IMR-90 (cell line): ENCODE results near the gene UBA3. TPM values are rescaled to one million over a fixed set of nuclear protein-coding genes. Genes with fewer than 3 reads are reported as not detected.

Experiments
- ATAC-seq: fragments of 200-7000 bp; cut with Tn5 transposase; 2 replicates; pipeline ENCODE4 v1.9.1; 2020; ENCODE audit warnings: low read depth, mild to moderate bottlenecking, moderate library complexity
- BruUV-seq: library from RNA; stranded (reverse); fragments of 400-500 nt; replicated peaks from 2 replicates; lab custom pipeline; 2021; lab: Mats Ljungman, UMichigan
- CTCF ChIA-PET: fragments of 300-600 bp; formaldehyde crosslinking; extraction: SDS; loops from one replicate; lab custom pipeline; 2021; ENCODE audit warnings: antibody characterized with exemption; lab: Yijun Ruan, JAX
- POLR2A ChIA-PET: fragments of 300-600 bp; sonication (Branson Sonifier 250); formaldehyde crosslinking; loops from one replicate; lab custom pipeline; 2022; ENCODE audit warnings: antibody characterized with exemption; ENCODE audit not compliant: unreplicated experiment; lab: Charles Lee
- DNase-seq: peaks from one replicate; pipeline ENCODE4 v3.0.0; 2013
- H2AFZ ChIP-seq: replicated peaks from 2 replicates; pipeline ENCODE3; 2013; ENCODE audit warnings: low read length, mild to moderate bottlenecking; ENCODE audit not compliant: poor library complexity
- H2AK5ac ChIP-seq: 2 replicates; pipeline ENCODE4 v1.6.1; 2013; ENCODE audit warnings: low read depth, low read length, inconsistent platforms
- H2AK9ac ChIP-seq: replicated peaks from 2 replicates; pipeline ENCODE3; 2013; ENCODE audit warnings: mild to moderate bottlenecking, low read depth, low read length, moderate library complexity; ENCODE audit not compliant: poor library complexity
- H2BK120ac ChIP-seq: 2 replicates; pipeline ENCODE4 v1.6.1; 2013; ENCODE audit warnings: low read depth, low read length, inconsistent platforms
- H2BK15ac ChIP-seq: 3 replicates; pipeline ENCODE4 v1.6.1; 2013; ENCODE audit warnings: low read depth, low read length, inconsistent platforms
- H2BK20ac ChIP-seq: 2 replicates; pipeline ENCODE4 v1.6.1; 2013; ENCODE audit warnings: low read depth, mild to moderate bottlenecking, inconsistent platforms, low read length, moderate library complexity
- H2BK5ac ChIP-seq: 2 replicates; pipeline ENCODE4 v1.6.1; 2013; ENCODE audit warnings: mild to moderate bottlenecking, low read depth, low read length, inconsistent platforms; ENCODE audit not compliant: poor library complexity, severe bottlenecking
- H3K14ac ChIP-seq: replicated peaks from 2 replicates; pipeline ENCODE4 v1.6.1; 2013; ENCODE audit warnings: low read depth, low read length, inconsistent platforms
- H3K18ac ChIP-seq: 2 replicates; pipeline ENCODE4 v1.6.1; 2013; ENCODE audit warnings: low read depth, low read length, control low read depth
- H3K23ac ChIP-seq: 2 replicates; pipeline ENCODE4 v1.6.1; 2013; ENCODE audit warnings: low read depth, low read length, inconsistent platforms
- H3K27ac ChIP-seq: 2 replicates; pipeline ENCODE4 v1.5.1; 2013; ENCODE audit warnings: mild to moderate bottlenecking, control low read depth, low read length; ENCODE audit not compliant: insufficient read depth
- H3K27me3 ChIP-seq: 2 replicates; pipeline ENCODE4 v1.6.1; 2013; ENCODE audit warnings: low read length; ENCODE audit not compliant: control insufficient read depth, insufficient read depth
- H3K36me3 ChIP-seq: 2 replicates; pipeline ENCODE4 v1.6.1; 2013; ENCODE audit warnings: low read length, mixed read lengths; ENCODE audit not compliant: control insufficient read depth, insufficient read depth
- H3K4ac ChIP-seq: 2 replicates; pipeline ENCODE4 v1.6.1; 2013; ENCODE audit warnings: low read depth, low read length, inconsistent platforms
- H3K4me1 ChIP-seq: 2 replicates; pipeline ENCODE4 v1.6.1; 2013; ENCODE audit warnings: low read length, mixed read lengths; ENCODE audit not compliant: control insufficient read depth, insufficient read depth
- H3K4me2 ChIP-seq: 2 replicates; pipeline ENCODE4 v1.6.1; 2013; ENCODE audit warnings: low read depth, mild to moderate bottlenecking, control low read depth, low read length, moderate library complexity
- H3K4me3 ChIP-seq: 2 replicates; pipeline ENCODE4 v1.5.1; 2013; ENCODE audit warnings: low read depth, mild to moderate bottlenecking, control low read depth, low read length, moderate library complexity; ENCODE audit not compliant: insufficient read depth
- H3K56ac ChIP-seq: 2 replicates; pipeline ENCODE4 v1.6.1; 2013; ENCODE audit warnings: low read length, inconsistent platforms; ENCODE audit not compliant: insufficient read depth; ENCODE audit errors: extremely low read depth
- H3K79me1 ChIP-seq, 2 experiments: 2 replicates each; pipeline ENCODE4 v1.6.1; 2013; ENCODE audit warnings: low read length in 2 of 2, inconsistent platforms in 1 of 2, low read depth in 1 of 2
- H3K9ac ChIP-seq: 2 replicates; pipeline ENCODE4 v1.6.1; 2013; ENCODE audit warnings: low read depth, low read length, control low read depth
- H3K9me1 ChIP-seq: 2 replicates; pipeline ENCODE4 v1.6.1; 2013; ENCODE audit warnings: low read length, inconsistent platforms; ENCODE audit not compliant: insufficient read depth
- H3K9me3 ChIP-seq: 2 replicates; pipeline ENCODE4 v1.6.1; 2013; ENCODE audit warnings: low read length; ENCODE audit not compliant: control insufficient read depth, insufficient read depth
- H4K20me1 ChIP-seq: 2 replicates; pipeline ENCODE4 v1.6.1; 2013; ENCODE audit warnings: low read length, inconsistent platforms; ENCODE audit not compliant: insufficient read depth
- H4K5ac ChIP-seq: 2 replicates; pipeline ENCODE4 v1.6.1; 2013; ENCODE audit warnings: mild to moderate bottlenecking, low read depth, low read length, control low read depth
- H4K8ac ChIP-seq, 2 experiments: 2 replicates each; pipeline ENCODE4 v1.6.1; 2013; ENCODE audit warnings: low read depth in 2 of 2, low read length in 2 of 2, control low read depth in 1 of 2, inconsistent platforms in 1 of 2
- H4K91ac ChIP-seq: 2 replicates; pipeline ENCODE4 v1.6.1; 2013; ENCODE audit warnings: low read depth, low read length, inconsistent platforms; ENCODE audit not compliant: insufficient read depth
- CTCF ChIP-seq: conservative IDR thresholded peaks from 2 replicates; pipeline ENCODE4 v1.5.1; 2012; ENCODE audit warnings: mild to moderate bottlenecking, low read depth, low read length, improper control_type of control experiment
- SMC3 ChIP-seq: fragments of 150-350 bp; IDR thresholded peaks from 2 replicates; pipeline ENCODE4 v1.6.1; 2016; ENCODE audit warnings: low read depth, mild to moderate bottlenecking, antibody characterized with exemption, low read length, moderate library complexity
- WGBS, 2 experiments: methylation state at CpG; one replicate each; pipeline versions ENCODE4 v1.1.5 to v1.1.7; 2013; ENCODE audit warnings: missing lambda C conversion rate in 2 of 2; ENCODE audit not compliant: insufficient read length in 1 of 2; ENCODE audit errors: extremely low coverage in 2 of 2; 5-methylcytosine and 5-hydroxymethylcytosine counted together
- dilution Hi-C: fragments of 300-500 bp; cut with HindIII; formaldehyde crosslinking; loops from one replicate; pipeline ENCODE4 v1.14.3; 2018; ENCODE audit warnings: low sequenced_read_pairs; ENCODE audit not compliant: unreplicated experiment
- in situ Hi-C: fragments of 300-500 bp; cut with MboI; formaldehyde crosslinking; loops from 3 replicates; pipeline ENCODE4 v1.14.3; 2019; ENCODE audit warnings: low sequenced_read_pairs, inconsistent platforms, mixed read lengths
- intact Hi-C: fragments of 100-400 bp; cut with micrococcal nuclease; formaldehyde crosslinking; loops from 2 replicates; pipeline ENCODE4 v1.10.0; 2022
- polyA plus RNA-seq, 3 experiments: library from polyadenylated mRNA; depleted of rRNA; stranded (reverse); fragments of >200 nt; gene quantifications; 2 replicates each; pipeline ENCODE4 v1.2.3, GENCODE V29; 2012; ENCODE audit warnings: low replicate concordance in 1 of 3
- total RNA-seq: library from RNA; depleted of rRNA; stranded (reverse); fragments of >200 nt; gene quantifications from 2 replicates; pipeline ENCODE4 v1.2.3, GENCODE V29; 2012

UBA3 gene
- total and polyA plus RNA-seq, 2 of the 4 experiments (the other 2 are of a cell fraction), result 51.8 to 64.3 TPM

- TF ChIP-seq CTCF (peak; percentile 21; the same call in 1 of the 2 replicates), SMC3 (no peak)
- Histone ChIP-seq H3K4me1 (no peaks in the 10 kb centered on the region), H2AFZ (no peak overlapping the region), H4K20me1 (no peaks in the 10 kb centered on the region), H2BK5ac (no peak overlapping the region), H2AK9ac (no peak overlapping the region), H3K36me3 (peaks cover 20% of the 10 kb centered on the region), H2BK15ac (no peak overlapping the region), H3K9ac (no peak overlapping the region), H4K5ac (no peak overlapping the region), H4K91ac (no peak overlapping the region), H4K8ac (no peak overlapping the region), H3K9me1 (no peaks in the 10 kb centered on the region), H3K4me3 (no peak overlapping the region), H2BK20ac (no peak overlapping the region), H3K27ac (no peak overlapping the region), H3K4ac (no peak overlapping the region), H3K27me3 (no peaks in the 10 kb centered on the region), H3K9me3 (no peaks in the 10 kb centered on the region), H3K79me1 (peaks cover 0 to 10% of the 10 kb centered on the region in 2 experiments; a peak in 3 of 4 replicates), H2AK5ac (no peak overlapping the region), H3K23ac (no peak overlapping the region), H3K4me2 (no peak overlapping the region), H2BK120ac (no peak overlapping the region), H3K56ac (no peak overlapping the region), H3K14ac (no peak overlapping the region), H3K18ac (no peak overlapping the region)
- in situ Hi-C loops (no loop called here), intact Hi-C loops (loop anchor here (2.0 kb wide), 1 partner anchor 16 kb away; no protein-coding TSS in a partner anchor), dilution Hi-C loops (no loop called here)
- WGBS, 2 experiments, result 100% methylated on average over 1 of the region's 2 CpGs; no CpG with 5 or more reads in 1 of the 2 experiments
- no TSS peak for BruUV-seq
- CTCF ChIA-PET, result no interaction called here
- ATAC-seq (no peak; the same call in 1 of the 2 replicates), DNase-seq (no peak)
- POLR2A ChIA-PET, result no interaction called here
These were observed 59.7 kb downstream of the UBA3 start for GRCh38 chr3:69020424-69020823.
